HCT116 (cell line): ENCODE measurements around the gene ABI1. TPM values are rescaled to one million over a fixed set of nuclear protein-coding genes. Genes with fewer than 3 reads are reported as not detected.

ENCODE experiments used
- ATAC-seq: fragments of 200-7000 bp; cut with Tn5 transposase; 2 replicates; pipeline ENCODE4 v1.9.1; 2020; ENCODE audit warnings: mild to moderate bottlenecking, moderate library complexity
- BruUV-seq: library from RNA; stranded (reverse); fragments of 400-500 nt; replicated peaks from 2 replicates; lab custom pipeline; 2021; lab: Mats Ljungman, UMichigan
- CTCF ChIA-PET: fragments of 300-600 bp; sonication (Branson Sonifier 250); formaldehyde crosslinking; loops from one replicate; lab custom pipeline; 2021; ENCODE audit warnings: antibody characterized with exemption; lab: Charles Lee
- POLR2A ChIA-PET: fragments of 300-600, 350-600 bp; sonication (Branson Sonifier 250); formaldehyde crosslinking; loops from one replicate; lab custom pipeline; 2021; ENCODE audit warnings: antibody characterized with exemption; lab: Charles Lee
- RAD21 ChIA-PET, 2 experiments: fragments of 300-600 bp; sonication (Branson Sonifier 250); formaldehyde crosslinking; loops; one replicate each; lab custom pipeline; 2023; ENCODE audit warnings: low total read pairs in 2 of 2; ENCODE audit not compliant: uncharacterized antibody in 2 of 2, unreplicated experiment in 2 of 2, low non-redundant PET in 1 of 2; lab: Charles Lee
- DNase-seq: peaks from one replicate; pipeline ENCODE4 v3.0.0-alpha.2; 2010; ENCODE audit warnings: low read depth, low spot score
- H2AFZ ChIP-seq: fragments of 200-600 bp; shearing (Covaris generic), sonication (generic); 2 replicates; pipeline ENCODE4 v1.6.1; 2017; ENCODE audit warnings: low read depth, mixed run types, mixed read lengths, antibody characterized with exemption, low read length; ENCODE audit not compliant: poor library complexity, severe bottlenecking
- H3K27ac ChIP-seq: 2 replicates; pipeline ENCODE4 v1.5.1; 2012; ENCODE audit warnings: low read depth, low read length
- H3K27me3 ChIP-seq: fragments of 200-600 bp; sonication (generic); 2 replicates; pipeline ENCODE4 v1.6.1; 2016; ENCODE audit warnings: mixed run types, low read length, mixed read lengths; ENCODE audit not compliant: insufficient read depth
- H3K36me3 ChIP-seq, 2 experiments: fragments of 200-500 bp in 1 of 2; fragments of 200-600 bp in 1 of 2; sonication (Bioruptor generic) in 1 of 2; sonication (generic) in 1 of 2; 2 replicates each; pipeline versions ENCODE4 v1.5.1 to v1.6.1; 2014 to 2016; ENCODE audit warnings: low read length in 2 of 2, inconsistent platforms in 1 of 2, mixed read lengths in 1 of 2, mixed run types in 1 of 2; ENCODE audit not compliant: insufficient read depth in 2 of 2, control insufficient read depth in 1 of 2
- H3K4me1 ChIP-seq, 2 experiments: fragments of 200-600 bp in 1 of 2; sonication (generic) in 1 of 2; 2 replicates each; pipeline versions ENCODE4 v1.5.1 to v1.6.1; 2012 to 2017; ENCODE audit warnings: low read length in 2 of 2, inconsistent platforms in 1 of 2, mild to moderate bottlenecking in 1 of 2, mixed read lengths in 1 of 2, mixed run types in 1 of 2, moderate library complexity in 1 of 2; ENCODE audit not compliant: insufficient read depth in 2 of 2, control insufficient read depth in 1 of 2
- H3K4me2 ChIP-seq: fragments of 200-600 bp; sonication (generic); 2 replicates; pipeline ENCODE4 v1.6.1; 2017; ENCODE audit warnings: mixed run types, low read length, mixed read lengths
- H3K4me3 ChIP-seq, 2 experiments: fragments of 200-600 bp in 1 of 2; sonication (generic) in 1 of 2; replicated peaks in 1 of 2; 2 replicates each; pipeline ENCODE4 v1.5.1; 2011 to 2016; ENCODE audit warnings: low read length in 2 of 2, control low read depth in 1 of 2, low read depth in 1 of 2, mild to moderate bottlenecking in 1 of 2, mixed read lengths in 1 of 2, mixed run types in 1 of 2
- H3K79me2 ChIP-seq: fragments of 200-600 bp; sonication (generic); 2 replicates; pipeline ENCODE4 v1.6.1; 2017; ENCODE audit warnings: mild to moderate bottlenecking, mixed run types, low read length, moderate library complexity, mixed read lengths; ENCODE audit not compliant: insufficient read depth
- H3K9ac ChIP-seq: fragments of 200-600 bp; sonication (generic); 2 replicates; pipeline ENCODE4 v1.6.1; 2016; ENCODE audit warnings: low read length, mixed read lengths
- H3K9me2 ChIP-seq: fragments of 200-600 bp; sonication (generic), shearing (Covaris generic); 2 replicates; pipeline ENCODE4 v1.6.1; 2017; ENCODE audit warnings: mixed run types, mild to moderate bottlenecking, moderate library complexity; ENCODE audit not compliant: insufficient read depth
- H3K9me3 ChIP-seq, 2 experiments: fragments of 200-500 bp in 1 of 2; fragments of 200-600 bp in 1 of 2; sonication (Bioruptor generic) in 1 of 2; sonication (generic) in 1 of 2; 2 replicates each; pipeline ENCODE4 v1.6.1; 2014 to 2017; ENCODE audit warnings: low read length in 2 of 2, mixed read lengths in 2 of 2, inconsistent platforms in 1 of 2, low read depth in 1 of 2, mild to moderate bottlenecking in 1 of 2, mixed run types in 1 of 2, moderate library complexity in 1 of 2; ENCODE audit not compliant: control insufficient read depth in 1 of 2, insufficient read depth in 1 of 2
- H4K20me1 ChIP-seq: fragments of 200-600 bp; sonication (generic), shearing (Covaris generic); 2 replicates; pipeline ENCODE4 v1.6.1; 2017; ENCODE audit warnings: mixed run types, mild to moderate bottlenecking, moderate library complexity; ENCODE audit not compliant: insufficient read depth
- CBX3 ChIP-seq: IDR thresholded peaks from 2 replicates; pipeline ENCODE4 v1.6.1; 2012; ENCODE audit warnings: low read depth
- CEBPB ChIP-seq: IDR thresholded peaks from 2 replicates; pipeline ENCODE4 v1.6.1; 2012; ENCODE audit warnings: low read depth
- EGR1 ChIP-seq: IDR thresholded peaks from 2 replicates; pipeline ENCODE4 v1.6.1; 2012; ENCODE audit warnings: low read depth
- EZH2phosphoT487 ChIP-seq: fragments of 200-600 bp; IDR thresholded peaks from 2 replicates; pipeline ENCODE4 v1.6.1; 2018; ENCODE audit warnings: antibody characterized with exemption, borderline replicate concordance
- RAD21 ChIP-seq: IDR thresholded peaks from 2 replicates; pipeline ENCODE4 v1.6.1; 2012; ENCODE audit warnings: low read depth, mild to moderate bottlenecking
- SRF ChIP-seq: IDR thresholded peaks from 2 replicates; pipeline ENCODE4 v1.6.1; 2012; ENCODE audit warnings: low read depth
- TCF7L2 ChIP-seq: IDR thresholded peaks from 2 replicates; pipeline ENCODE4 v1.7.0; 2011; ENCODE audit warnings: borderline replicate concordance, inconsistent platforms; ENCODE audit not compliant: insufficient read depth, insufficient read length; ENCODE audit errors: extremely low read depth
- ZNF274 ChIP-seq: fragments of 200-500 bp; sonication (Bioruptor generic); IDR thresholded peaks from 2 replicates; pipeline ENCODE4 v1.6.1; 2014; ENCODE audit warnings: mild to moderate bottlenecking, low read depth, low read length, inconsistent platforms
- intact Hi-C: fragments of 100-400 bp; cut with micrococcal nuclease; formaldehyde crosslinking; loops from 2 replicates; pipeline ENCODE4 v1.10.0; 2022
- total RNA-seq: library from RNA; stranded (reverse); gene quantifications from one replicate; pipeline ENCODE4 v1.2.1, GENCODE V29; 2021; ENCODE audit not compliant: unreplicated experiment
- TF ChIP-seq, protein P1 (sequence below): IDR thresholded peaks from 2 replicates; pipeline ENCODE4 v1.6.1; 2012
- TF ChIP-seq, protein P2 (sequence below): IDR thresholded peaks from 2 replicates; pipeline ENCODE4 v1.6.1; 2012
- TF ChIP-seq, protein P3 (sequence below): IDR thresholded peaks from 2 replicates; pipeline ENCODE4 v1.6.1; 2011; ENCODE audit warnings: mild to moderate bottlenecking, low read length, moderate library complexity; ENCODE audit not compliant: insufficient replicate concordance; ENCODE audit errors: extremely low read depth
- TF ChIP-seq, protein P4 (sequence below): IDR thresholded peaks from 2 replicates; pipeline ENCODE4 v1.6.1; 2012; ENCODE audit warnings: low read depth

Gene ABI1
- total RNA-seq, 1 experiment from 2014 or later = 34.8 TPM

DNA sequence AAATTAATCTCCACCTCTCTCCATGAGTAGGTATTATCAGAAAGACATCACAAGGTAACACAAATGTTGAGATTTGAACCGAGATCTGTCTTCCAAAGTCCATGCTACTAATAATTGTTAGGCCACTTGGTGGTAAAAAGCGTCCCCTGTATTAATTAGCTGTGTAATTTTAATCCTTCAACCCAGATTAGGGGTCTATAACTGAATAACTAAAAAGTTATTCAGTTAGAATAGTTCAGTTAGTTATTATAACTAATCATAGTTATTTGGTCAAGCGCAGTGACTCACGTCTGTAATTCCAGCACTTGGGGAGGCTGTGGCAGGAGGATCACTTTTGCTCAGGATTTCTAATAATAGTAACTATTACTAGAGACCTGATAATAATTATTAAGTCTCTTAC, 157.7 kb downstream of the ABI1 start:
- BruUV-seq = no TSS peak
- Histone ChIP-seq H3K36me3 (peaks cover 30 to 49% of the 10 kb centered on the region in 2 experiments), H3K27me3 (no peaks in the 10 kb centered on the region), H3K27ac (no peak overlapping the region), H3K79me2 (peaks cover 94% of the 10 kb centered on the region), H3K9me3 (no peaks in the 10 kb centered on the region), H3K4me2 (no peak overlapping the region), H3K4me1 (peaks cover 2 to 11% of the 10 kb centered on the region in 2 experiments; a peak in 3 of 4 replicates), H4K20me1 (0 out of 2 replicates have a peak, but pooled peaks cover 4% of the 10 kb centered on the region)
- RAD21 ChIA-PET = no interaction called here
- no peak for ATAC-seq
- CTCF ChIA-PET = no interaction called here
- DNase-seq = no peak
- POLR2A ChIA-PET = no interaction called here
- no peak for TF ChIP-seq TCF7L2
- no peak for TF ChIP-seq RAD21
- TF ChIP-seq, protein P1, sequence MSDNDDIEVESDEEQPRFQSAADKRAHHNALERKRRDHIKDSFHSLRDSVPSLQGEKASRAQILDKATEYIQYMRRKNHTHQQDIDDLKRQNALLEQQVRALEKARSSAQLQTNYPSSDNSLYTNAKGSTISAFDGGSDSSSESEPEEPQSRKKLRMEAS = no peak
- no peak for TF ChIP-seq ZNF274
- no peak for TF ChIP-seq CBX3
- TF ChIP-seq, all 23 proteins: peak for 0
- Histone ChIP-seq H3K9ac (no peak overlapping the region), H2AFZ (no peak overlapping the region), H3K4me3 (no peak overlapping the region), H3K9me2 (no peaks in the 10 kb centered on the region)
- intact Hi-C loops = no loop called here

DNA sequence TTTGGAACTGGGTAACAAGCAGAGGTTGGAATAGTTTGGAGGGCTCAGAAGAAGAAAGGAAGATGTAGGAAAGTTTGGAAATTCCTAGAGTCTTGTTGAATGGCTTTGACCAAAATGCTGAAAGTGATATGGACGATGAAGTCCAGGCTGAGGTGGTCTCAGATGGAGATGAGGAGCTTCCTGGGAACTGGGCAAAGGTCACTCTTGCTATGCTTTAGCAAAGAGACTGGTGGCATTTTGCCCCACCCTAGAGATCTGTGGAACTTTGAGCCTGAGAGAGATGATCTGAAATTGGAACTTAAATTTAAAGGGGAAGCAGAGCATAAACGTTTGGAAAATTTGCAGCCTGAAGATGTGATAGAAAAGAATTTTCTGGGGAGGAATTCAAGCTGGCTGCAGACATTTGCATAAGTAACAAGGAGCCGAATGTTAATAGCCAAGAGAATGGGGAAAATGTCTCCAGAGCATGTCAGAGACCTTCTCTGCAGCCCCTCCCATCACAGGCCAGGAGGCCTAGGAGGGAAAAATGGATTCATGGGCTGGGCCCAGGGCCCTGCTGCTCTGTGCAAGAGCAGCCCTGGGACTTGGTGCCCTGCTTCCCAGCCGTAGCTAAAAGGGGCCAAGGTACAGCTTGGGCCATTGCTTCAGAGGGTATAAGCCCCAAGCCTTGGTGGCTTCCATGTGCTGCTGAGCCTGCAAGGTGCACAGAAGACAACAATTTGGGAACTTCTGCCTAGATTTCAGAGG, 159.7 kb downstream of the ABI1 start:
- no peak overlapping the region for H3K27ac ChIP-seq
- 0 out of 2 replicates have a peak, but pooled peaks cover 4% of the 10 kb centered on the region for H4K20me1 ChIP-seq
- DNase-seq (no peak), ATAC-seq (no peak)
- no peak overlapping the region for H3K4me2 ChIP-seq
- no peak overlapping the region for H3K4me3 ChIP-seq
- no peaks in the 10 kb centered on the region for H3K9me2 ChIP-seq
- TF ChIP-seq, protein P2, sequence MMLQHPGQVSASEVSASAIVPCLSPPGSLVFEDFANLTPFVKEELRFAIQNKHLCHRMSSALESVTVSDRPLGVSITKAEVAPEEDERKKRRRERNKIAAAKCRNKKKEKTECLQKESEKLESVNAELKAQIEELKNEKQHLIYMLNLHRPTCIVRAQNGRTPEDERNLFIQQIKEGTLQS = no peak
- TF ChIP-seq SRF = no peak
- TF ChIP-seq CEBPB = no peak
- TF ChIP-seq, protein P3, sequence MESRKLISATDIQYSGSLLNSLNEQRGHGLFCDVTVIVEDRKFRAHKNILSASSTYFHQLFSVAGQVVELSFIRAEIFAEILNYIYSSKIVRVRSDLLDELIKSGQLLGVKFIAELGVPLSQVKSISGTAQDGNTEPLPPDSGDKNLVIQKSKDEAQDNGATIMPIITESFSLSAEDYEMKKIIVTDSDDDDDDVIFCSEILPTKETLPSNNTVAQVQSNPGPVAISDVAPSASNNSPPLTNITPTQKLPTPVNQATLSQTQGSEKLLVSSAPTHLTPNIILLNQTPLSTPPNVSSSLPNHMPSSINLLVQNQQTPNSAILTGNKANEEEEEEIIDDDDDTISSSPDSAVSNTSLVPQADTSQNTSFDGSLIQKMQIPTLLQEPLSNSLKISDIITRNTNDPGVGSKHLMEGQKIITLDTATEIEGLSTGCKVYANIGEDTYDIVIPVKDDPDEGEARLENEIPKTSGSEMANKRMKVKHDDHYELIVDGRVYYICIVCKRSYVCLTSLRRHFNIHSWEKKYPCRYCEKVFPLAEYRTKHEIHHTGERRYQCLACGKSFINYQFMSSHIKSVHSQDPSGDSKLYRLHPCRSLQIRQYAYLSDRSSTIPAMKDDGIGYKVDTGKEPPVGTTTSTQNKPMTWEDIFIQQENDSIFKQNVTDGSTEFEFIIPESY = no peak
- no peak for TF ChIP-seq ZNF274
- no peak for TF ChIP-seq EGR1
- TF ChIP-seq RAD21 = no peak
- TF ChIP-seq EZH2phosphoT487 = no peak
- TF ChIP-seq, protein P4, sequence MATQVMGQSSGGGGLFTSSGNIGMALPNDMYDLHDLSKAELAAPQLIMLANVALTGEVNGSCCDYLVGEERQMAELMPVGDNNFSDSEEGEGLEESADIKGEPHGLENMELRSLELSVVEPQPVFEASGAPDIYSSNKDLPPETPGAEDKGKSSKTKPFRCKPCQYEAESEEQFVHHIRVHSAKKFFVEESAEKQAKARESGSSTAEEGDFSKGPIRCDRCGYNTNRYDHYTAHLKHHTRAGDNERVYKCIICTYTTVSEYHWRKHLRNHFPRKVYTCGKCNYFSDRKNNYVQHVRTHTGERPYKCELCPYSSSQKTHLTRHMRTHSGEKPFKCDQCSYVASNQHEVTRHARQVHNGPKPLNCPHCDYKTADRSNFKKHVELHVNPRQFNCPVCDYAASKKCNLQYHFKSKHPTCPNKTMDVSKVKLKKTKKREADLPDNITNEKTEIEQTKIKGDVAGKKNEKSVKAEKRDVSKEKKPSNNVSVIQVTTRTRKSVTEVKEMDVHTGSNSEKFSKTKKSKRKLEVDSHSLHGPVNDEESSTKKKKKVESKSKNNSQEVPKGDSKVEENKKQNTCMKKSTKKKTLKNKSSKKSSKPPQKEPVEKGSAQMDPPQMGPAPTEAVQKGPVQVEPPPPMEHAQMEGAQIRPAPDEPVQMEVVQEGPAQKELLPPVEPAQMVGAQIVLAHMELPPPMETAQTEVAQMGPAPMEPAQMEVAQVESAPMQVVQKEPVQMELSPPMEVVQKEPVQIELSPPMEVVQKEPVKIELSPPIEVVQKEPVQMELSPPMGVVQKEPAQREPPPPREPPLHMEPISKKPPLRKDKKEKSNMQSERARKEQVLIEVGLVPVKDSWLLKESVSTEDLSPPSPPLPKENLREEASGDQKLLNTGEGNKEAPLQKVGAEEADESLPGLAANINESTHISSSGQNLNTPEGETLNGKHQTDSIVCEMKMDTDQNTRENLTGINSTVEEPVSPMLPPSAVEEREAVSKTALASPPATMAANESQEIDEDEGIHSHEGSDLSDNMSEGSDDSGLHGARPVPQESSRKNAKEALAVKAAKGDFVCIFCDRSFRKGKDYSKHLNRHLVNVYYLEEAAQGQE = no peak
- ChIA-PET POLR2A (no interaction called here), RAD21 (no interaction called here), CTCF (no interaction called here)
- intact Hi-C loops = no loop called here
- BruUV-seq = TSS peak; percentile 12
- H3K79me2 ChIP-seq = peaks cover 80% of the 10 kb centered on the region
- H3K9me3 ChIP-seq = no peaks in the 10 kb centered on the region
- no peak overlapping the region for H2AFZ ChIP-seq
- peaks cover 18 to 28% of the 10 kb centered on the region in 2 experiments; a peak in 3 of 4 replicates for H3K36me3 ChIP-seq
- H3K4me1 ChIP-seq = peaks cover 5 to 18% of the 10 kb centered on the region in 2 experiments; a peak in 3 of 4 replicates
- H3K27me3 ChIP-seq = no peaks in the 10 kb centered on the region
- H3K9ac ChIP-seq = no peak overlapping the region
